Middle frontal gyrus (tissue), 1 donor: Measurements from ENCODE around the gene BNIP5.

Source experiments
- DNase-seq: peaks from one replicate; pipeline ENCODE4 v3.0.0-alpha.2; 2015; ENCODE audit warnings: low spot score; ENCODE audit errors: extremely low spot score

The BNIP5 gene

DNA sequence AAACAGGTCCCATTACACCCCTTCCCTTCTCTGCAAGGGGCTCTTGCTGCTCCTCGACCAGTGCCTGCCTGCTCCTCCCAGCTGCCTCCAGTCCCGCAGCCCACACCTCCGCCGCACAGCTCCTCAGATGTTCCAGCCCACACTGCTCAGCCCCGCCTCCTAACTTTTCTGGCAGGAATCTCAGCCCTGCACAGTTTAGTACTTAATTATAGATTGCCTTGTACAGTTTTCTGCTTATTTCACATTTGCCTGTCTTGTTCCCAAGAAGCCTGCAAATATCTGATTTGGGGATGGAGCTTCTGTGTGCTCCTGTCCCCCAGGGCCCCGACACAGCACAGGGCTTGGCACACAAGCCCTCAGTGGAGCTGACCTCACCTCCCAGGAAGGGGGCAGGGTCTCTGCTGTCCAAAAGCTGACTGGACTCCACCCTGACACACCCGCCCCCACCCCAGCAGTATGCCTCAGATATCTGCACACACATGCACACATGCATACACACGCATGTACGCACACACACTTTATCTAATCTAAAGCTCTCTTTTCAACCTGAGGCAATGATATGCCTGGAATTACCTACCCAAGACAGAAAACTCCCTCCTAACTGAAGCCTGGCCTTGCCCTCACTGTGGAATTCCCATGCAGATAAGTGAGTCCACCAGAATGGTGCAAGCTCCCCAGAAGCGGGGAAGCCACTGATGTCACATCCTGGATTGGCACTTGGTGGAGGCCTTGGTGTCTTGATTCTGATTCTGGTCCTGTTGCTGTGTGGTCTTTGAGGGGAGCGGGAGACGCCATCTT, 68.0 kb downstream of the BNIP5 start:
- DNase-seq, result peak; percentile 36

DNA sequence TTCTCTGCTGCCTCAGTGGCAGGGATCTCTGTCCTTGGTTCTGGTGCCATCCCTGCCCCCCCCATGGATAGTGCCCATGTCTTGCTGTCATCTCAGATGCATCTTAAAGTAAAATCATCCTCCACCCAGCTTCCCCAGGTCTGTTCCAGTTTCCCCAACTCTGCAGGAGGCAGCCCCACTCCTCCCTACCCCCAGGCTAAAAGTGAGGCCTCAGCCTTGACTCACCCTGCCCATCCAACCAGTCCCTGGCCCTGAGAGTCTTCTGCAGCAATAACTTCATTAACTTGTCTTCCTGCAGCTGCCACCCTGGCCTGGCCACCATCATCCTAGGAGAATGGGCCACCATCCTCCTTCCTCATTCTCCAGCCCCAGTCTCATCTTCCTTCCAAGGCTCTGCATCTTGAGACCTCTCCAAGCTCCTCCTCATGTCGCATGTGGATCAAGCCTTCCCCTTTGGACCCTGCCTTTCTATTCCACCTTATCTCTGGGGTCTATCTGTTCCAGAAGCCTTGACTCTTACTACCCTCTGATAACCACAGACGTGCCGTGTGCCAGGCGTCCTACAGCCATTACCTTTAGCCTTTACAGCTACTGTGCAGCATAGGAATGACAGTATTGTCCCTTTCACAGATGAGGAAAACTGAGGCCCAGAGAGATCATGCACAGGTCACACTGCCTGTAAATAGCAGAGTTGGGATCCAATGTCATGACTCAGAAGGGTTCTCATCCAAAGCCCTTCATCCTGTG, 68.8 kb downstream of the BNIP5 start:
- DNase-seq, result no peak

DNA sequence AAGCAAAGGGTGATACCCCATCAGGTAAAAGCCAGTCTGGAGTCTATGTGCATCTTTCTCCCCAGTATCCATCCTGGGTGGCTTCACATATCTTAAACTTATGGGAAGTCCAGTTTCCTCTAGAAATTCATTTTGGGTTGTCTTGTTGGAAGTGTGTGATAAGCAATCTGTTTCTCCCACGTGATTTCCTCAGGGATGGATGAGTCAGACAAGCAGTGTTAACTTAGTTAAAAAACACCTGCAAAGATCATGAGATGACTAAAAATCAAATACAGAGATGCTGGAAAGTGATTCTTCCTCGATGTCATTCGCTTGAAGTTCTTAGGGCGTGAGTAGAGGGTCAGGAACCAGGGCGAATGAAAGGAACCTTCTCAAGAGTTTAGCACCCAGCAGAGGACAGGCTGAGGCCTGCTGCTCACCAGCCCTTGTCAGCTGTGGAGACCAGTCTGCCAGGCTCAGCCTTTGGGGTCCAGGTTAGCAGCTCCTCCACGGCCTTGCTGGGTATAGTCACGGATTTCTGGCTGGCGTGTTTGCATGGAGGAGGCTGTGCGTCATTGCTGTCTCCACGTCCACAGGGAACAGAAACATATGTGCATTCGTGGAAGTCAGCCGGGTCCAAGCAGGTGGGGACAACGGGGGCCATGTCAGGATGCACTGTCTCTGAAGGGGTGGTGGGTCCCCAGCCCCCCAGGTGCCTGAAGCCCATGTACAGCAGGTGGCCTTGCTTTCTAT, 69.6 kb downstream of the BNIP5 start:
- DNase-seq, result peak; percentile 16
